GM12892 (cell line): Measurements from ENCODE around the gene HLX.

Experiments
- POLR2AphosphoS5 ChIP-seq: IDR thresholded peaks from 2 replicates; pipeline ENCODE4 v1.6.1; 2011; ENCODE audit warnings: low read depth, low read length, control low read depth
- TAF1 ChIP-seq: IDR thresholded peaks from 2 replicates; pipeline ENCODE4 v1.6.1; 2011; ENCODE audit warnings: low read depth, mild to moderate bottlenecking, control low read depth, low read length, borderline replicate concordance

DNA sequence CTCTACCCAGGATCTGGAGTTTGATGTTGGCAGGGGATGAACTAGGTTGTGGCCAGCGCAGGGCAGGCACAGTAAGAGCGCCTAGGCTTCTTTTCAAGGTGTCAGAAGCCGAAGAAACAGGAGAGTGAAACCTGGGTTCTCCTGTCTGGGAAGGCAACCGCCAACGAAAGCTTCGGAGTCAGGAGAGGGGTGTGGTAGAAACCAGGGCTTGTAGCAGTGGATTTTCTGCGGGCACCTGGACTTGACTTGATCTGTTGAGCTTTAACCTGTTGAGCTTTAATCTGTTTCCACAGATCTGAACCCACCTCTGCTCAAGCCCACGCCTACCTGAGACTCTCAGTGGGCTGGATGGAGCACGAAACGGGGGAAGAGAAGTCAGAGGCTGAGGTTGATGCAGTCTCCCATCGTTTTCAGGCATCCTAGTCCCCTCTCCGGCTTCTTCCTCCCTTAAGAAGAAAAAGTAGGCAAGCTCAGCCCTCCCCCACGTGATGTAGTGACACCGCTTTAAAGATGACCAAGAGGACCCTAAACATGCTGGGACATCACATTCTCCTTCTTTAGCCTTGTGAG is 9.3 kb downstream of the HLX start:
- TF ChIP-seq POLR2AphosphoS5 (no peak), TAF1 (no peak)
